Bronchial epithelial cell (primary cell): ENCODE results near the gene OCSTAMP. TPM values are rescaled to one million over a fixed set of nuclear protein-coding genes. Genes with fewer than 3 reads are reported as not detected.
A peak's percentile ranks its signal among the peaks of the same experiment; 100 is the strongest.

ENCODE experiments used
- DNase-seq: peaks from one replicate; pipeline ENCODE4 v3.0.0-alpha.2; 2010; ENCODE audit warnings: low read depth
- FAIRE-seq: peaks from 2 replicates; lab custom pipeline; 2011; peaks lifted over from hg19 to GRCh38; lab: Jason Lieb, UNC
- H3K27me3 ChIP-seq: 2 replicates; pipeline ENCODE4 v1.5.1; 2011; ENCODE audit warnings: low read length; ENCODE audit not compliant: control insufficient read depth, insufficient read depth
- H3K36me3 ChIP-seq: 2 replicates; pipeline ENCODE4 v1.5.1; 2011; ENCODE audit warnings: low read length; ENCODE audit not compliant: control insufficient read depth, insufficient read depth
- H3K4me3 ChIP-seq: 2 replicates; pipeline ENCODE4 v1.5.1; 2011; ENCODE audit warnings: mild to moderate bottlenecking, low read depth, low read length, control low read depth
- total RNA-seq: library from RNA; depleted of rRNA; stranded (reverse); fragments of >200 nt; gene quantifications from 2 replicates; pipeline ENCODE4 v1.2.1, GENCODE V29; 2014
- TF ChIP-seq, protein P1 (sequence below): IDR thresholded peaks from 2 replicates; pipeline ENCODE4 v1.5.1; 2011; ENCODE audit warnings: mild to moderate bottlenecking, moderate library complexity, low read length, control low read depth, inconsistent platforms; ENCODE audit not compliant: insufficient read depth, severe bottlenecking

Gene OCSTAMP
- total RNA-seq, 1 donor from 2014 or later = not detected

DNA sequence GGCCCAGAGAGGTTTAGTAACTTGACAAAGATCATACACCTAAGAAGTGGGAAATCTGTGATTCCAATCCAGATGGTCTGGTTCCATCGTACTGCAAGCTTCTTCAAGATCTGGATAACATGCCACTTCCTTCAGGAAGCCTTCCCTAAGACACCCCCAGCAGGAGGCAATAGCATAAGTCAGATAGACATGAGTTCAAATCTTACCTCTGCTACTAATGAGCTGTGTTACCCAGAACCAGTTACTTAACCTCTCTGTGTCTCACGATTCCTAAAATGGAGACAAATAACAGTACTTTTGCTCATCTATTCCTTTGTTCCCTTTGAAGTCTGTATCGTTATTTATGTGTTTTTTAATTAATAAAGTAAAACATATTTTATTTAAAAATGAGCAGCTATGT lies 22.3 kb upstream of the OCSTAMP start:
- DNase-seq (no peak), FAIRE-seq (no peak)
- Histone ChIP-seq H3K27me3 (peaks cover 1% of the 10 kb centered on the region), H3K4me3 (no peak overlapping the region), H3K36me3 (no peaks in the 10 kb centered on the region)
- TF ChIP-seq, protein P1, sequence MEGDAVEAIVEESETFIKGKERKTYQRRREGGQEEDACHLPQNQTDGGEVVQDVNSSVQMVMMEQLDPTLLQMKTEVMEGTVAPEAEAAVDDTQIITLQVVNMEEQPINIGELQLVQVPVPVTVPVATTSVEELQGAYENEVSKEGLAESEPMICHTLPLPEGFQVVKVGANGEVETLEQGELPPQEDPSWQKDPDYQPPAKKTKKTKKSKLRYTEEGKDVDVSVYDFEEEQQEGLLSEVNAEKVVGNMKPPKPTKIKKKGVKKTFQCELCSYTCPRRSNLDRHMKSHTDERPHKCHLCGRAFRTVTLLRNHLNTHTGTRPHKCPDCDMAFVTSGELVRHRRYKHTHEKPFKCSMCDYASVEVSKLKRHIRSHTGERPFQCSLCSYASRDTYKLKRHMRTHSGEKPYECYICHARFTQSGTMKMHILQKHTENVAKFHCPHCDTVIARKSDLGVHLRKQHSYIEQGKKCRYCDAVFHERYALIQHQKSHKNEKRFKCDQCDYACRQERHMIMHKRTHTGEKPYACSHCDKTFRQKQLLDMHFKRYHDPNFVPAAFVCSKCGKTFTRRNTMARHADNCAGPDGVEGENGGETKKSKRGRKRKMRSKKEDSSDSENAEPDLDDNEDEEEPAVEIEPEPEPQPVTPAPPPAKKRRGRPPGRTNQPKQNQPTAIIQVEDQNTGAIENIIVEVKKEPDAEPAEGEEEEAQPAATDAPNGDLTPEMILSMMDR = no peak

DNA sequence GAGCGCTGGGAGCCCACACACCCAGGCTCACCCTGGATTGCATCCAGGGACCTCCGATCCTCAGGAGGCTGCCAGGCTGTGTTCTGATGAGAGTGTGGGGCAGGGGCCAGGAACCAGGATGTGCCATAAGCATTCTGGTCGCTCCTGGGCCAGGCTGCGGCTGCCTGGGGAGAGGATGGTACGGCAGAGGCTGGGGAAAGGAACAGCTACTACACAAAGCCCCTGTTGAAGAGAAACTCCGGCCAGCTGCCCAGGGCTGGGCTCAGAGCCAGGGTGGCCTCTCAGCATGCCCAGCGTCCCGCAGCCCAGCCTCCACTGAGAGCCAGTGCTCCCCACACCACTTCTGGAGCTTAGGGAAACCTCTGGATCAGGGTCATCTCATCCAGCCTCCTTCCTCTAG lies 21.7 kb upstream of the OCSTAMP start:
- TF ChIP-seq, protein P1 = no peak
- H3K27me3 ChIP-seq = peaks cover 1% of the 10 kb centered on the region
- H3K4me3 ChIP-seq = no peak overlapping the region
- no peak for DNase-seq
- H3K36me3 ChIP-seq = no peaks in the 10 kb centered on the region
- FAIRE-seq = no peak

DNA sequence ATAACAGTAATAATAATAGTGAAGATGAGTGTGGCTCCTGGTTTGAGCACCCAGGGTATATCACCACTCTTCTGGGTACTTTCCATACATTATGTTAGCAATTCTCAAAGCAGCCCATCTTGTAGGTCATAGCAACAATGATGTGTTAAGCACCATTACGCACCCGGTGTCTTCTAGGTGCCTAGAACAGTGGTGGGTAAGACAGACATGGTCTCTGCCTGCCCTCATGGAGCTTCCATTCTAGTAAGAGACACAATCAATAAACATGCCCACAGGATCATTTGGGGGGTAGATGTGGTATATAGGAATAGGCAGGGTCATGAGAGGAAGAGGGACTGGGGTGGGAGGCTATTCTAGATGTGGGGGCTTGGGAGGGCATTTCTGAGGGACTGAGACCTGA lies 21.0 kb upstream of the OCSTAMP start:
- TF ChIP-seq, protein P1 = no peak
- no peak for DNase-seq
- Histone ChIP-seq H3K36me3 (no peaks in the 10 kb centered on the region), H3K27me3 (peaks cover 1% of the 10 kb centered on the region), H3K4me3 (no peak overlapping the region)
- no peak for FAIRE-seq

DNA sequence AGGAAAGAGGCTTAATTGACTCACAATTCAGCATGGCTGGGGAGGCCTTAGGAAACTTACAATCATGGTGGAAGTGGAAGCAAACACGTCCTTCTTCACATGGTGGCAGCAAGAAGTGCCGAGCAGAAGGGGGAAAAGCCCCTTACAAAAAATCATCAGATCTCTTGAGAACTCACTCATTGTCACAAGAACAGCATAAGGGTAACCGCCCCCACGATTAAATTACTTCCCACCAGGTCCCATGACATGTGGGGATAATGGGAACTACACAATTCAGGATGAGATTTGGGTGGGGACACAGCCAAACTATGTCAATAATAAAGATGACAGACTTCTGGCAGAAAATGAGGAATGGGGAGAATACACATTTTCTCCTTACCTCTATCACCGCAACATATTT lies 20.5 kb upstream of the OCSTAMP start:
- FAIRE-seq (no peak), DNase-seq (no peak)
- H3K27me3 ChIP-seq = peaks cover 1% of the 10 kb centered on the region
- H3K4me3 ChIP-seq = no peak overlapping the region
- H3K36me3 ChIP-seq = no peaks in the 10 kb centered on the region
- TF ChIP-seq, protein P1 = no peak

DNA sequence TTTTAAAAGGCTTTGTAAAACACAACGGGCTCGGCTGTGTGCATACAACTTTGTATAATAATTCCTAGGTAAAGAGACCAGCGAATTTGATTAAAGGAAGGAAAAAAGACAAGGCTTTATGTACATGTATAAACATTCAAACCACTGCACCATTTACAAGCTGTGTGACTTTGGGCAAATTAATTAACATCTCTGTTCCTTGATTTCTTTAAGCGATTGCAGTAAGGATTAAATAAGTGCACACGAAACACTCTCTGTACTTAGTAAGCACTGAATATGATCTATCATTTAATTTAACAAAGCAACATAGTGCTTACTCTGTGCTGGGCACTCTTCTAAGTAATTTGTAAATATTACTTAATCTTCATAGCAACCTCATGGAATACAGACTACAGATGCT lies 19.5 kb upstream of the OCSTAMP start:
- no peak overlapping the region for H3K4me3 ChIP-seq
- peaks cover 1% of the 10 kb centered on the region for H3K27me3 ChIP-seq
- H3K36me3 ChIP-seq = no peaks in the 10 kb centered on the region
- no peak for DNase-seq
- TF ChIP-seq, protein P1 = no peak
- FAIRE-seq = no peak

DNA sequence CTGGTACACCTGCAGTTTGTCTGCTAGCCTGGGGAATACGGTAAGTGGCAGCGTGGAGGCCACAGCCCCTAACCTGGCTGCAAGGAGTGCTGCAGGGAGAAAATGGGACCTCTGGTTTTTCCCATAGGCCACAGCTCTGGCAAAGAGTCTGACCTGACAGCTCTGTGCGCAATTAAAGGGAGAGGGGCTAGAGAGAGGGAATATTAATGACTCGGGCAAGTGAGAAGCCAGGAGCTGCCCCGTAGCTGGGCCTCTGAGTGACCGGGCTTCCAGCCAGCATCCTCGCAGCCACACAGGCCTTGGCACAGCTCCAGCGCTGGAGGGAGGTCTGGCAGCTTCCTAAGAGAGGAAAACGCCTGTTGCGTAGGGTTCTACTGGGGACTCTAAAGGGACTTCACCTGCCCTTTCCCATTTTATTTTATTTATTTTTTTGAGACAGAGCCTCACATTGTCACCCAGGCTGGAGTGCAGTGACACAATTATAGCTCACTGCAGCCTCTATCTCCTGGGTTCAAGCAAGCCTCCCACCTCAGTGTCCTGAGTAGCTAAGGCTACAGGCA lies 18.2 kb upstream of the OCSTAMP start:
- no peaks in the 10 kb centered on the region for H3K36me3 ChIP-seq
- FAIRE-seq (no peak), DNase-seq (peak; percentile 17)
- no peak overlapping the region for H3K4me3 ChIP-seq
- TF ChIP-seq, protein P1 = no peak
- peaks cover 1% of the 10 kb centered on the region for H3K27me3 ChIP-seq
